Hematopoietic multipotent progenitor cell treated with erythropoietin and hydrocortisone succinate and interleukin-3 and kit ligand, for 17 days (in vitro differentiated cells): Measurements from ENCODE around the gene MYF6.

Experiments used
- DNase-seq: peaks from one replicate; pipeline ENCODE4 v3.0.0-alpha.2; 2015; ENCODE audit warnings: low spot score

The MYF6 gene

GRCh38 chr12:80707830-80708258, 410 bp downstream of the MYF6 start:
- no peak for DNase-seq

DNA sequence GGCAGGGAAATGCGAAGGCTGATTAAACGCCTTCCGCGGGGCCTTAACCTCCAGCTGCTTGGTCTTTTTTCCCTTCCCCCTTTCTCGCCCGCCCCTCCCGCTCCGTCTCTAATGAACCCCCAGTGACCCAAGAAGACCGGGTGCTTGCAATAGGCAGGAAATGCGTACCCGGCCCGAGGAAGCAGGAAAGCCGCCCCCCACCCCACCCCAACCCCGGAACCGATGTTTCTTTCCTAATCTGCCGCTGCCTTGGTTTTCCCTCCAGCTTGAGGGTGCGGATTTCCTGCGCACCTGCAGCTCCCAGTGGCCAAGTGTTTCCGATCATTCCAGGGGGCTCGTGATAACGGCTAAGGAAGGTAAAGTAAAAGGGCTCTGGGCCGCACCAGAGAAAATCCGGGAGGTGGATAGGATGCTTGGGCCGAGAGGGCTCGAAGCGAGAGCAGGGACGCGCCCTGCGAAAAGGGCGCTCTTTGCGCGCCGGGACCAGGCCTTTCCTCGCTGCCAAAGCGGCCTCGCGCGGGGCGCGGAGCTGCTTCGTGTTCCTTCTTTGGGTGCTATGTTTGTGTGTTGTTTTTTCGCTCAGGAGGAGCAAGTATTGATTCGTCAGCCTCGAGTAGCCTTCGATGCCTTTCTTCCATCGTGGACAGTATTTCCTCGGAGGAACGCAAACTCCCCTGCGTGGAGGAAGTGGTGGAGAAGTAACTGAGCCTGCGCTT, 983 bp downstream of the MYF6 start:
- no peak for DNase-seq

GRCh38 chr12:80708975-80709328, 1.5 kb downstream of the MYF6 start:
- no peak for DNase-seq

DNA sequence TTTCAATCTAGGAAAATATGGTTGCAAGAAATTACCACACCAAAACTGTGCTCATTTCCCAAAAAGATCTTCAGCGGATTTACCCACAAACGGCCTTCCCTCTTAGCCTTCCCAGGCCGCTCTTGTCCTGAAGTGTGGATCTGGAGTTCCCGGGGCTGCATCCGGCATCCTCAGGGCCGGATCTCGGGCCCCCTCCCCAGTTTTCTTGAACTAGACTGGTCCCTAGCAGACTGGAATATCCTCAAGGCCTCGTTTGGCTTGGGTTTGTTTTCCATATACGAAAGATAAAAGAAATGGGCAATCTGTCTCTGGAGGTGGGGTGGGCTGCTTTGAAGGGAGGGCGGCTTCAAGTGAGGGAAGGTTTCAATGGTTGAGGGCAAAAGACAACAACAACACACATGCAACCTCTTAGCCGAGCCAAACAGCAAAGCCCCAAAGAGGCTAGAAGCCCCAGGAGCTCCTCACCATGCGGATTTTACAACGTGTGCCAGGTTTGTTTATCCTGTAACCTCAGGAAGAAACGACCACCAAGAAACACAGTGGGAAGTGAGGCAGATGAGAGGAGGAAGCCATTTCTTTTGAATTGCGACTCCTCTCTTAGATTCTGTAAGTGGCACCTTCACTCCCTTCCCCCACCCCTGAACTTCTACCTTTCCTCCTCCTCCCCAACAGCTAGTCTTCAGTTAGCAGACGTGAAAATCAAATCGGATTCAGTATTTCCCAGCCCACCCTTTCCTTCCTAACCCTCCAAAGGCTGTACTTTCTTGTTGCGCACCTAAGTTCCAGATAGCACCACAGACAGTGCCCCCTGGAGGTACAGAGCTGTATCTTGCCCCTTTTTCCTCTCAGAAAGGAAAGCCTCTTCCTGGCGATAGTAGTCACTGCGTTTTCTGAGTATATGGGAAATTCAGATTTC, 2.6 kb downstream of the MYF6 start:
- no peak for DNase-seq

- no peak for DNase-seq
Observed at GRCh38 chr12:80710727-80711449, 3.5 kb downstream of the MYF6 start.

DNA sequence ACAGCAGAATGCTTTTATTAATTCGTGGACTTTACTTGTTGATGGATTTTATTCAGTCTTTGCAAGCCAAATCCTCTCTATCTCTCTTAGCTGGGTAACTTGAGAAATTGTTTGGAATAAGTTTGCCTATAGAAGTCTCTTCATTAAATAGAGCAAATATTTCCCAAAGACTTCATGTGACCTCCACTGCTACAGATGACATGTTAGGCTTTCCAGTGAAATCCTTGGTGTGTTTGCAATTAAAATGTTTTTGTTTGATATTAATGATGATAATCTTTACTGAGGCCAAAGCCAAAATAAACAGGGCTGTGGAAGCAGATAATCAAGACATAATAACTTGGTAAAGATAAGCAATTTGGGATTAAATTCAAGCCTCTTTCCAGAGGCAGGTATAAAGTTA, 4.4 kb downstream of the MYF6 start:
- DNase-seq, result no peak

GRCh38 chr12:80712866-80713265, 5.4 kb downstream of the MYF6 start:
- DNase-seq, result no peak

GRCh38 chr12:80713419-80713818, 6.0 kb downstream of the MYF6 start:
- no peak for DNase-seq

DNA sequence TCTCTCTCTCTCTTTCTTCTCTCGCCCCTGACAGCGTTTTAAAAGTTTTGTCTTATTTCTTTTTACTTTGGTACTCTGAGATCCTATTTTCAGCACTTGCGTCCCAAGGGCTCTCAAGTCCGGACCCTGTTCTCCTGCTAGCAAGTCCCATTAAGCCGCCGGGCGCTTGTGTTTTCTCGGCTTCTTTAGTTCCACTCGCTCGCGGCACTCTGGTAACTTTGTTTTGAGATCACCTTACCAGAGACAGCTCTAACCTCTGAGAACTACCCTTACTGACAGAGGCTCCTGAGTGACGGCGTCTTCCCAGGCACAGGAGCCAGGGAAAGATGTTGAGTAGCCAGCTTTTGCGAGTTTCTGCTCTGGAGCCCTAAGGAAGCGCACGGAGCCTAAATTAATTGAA, 6.6 kb downstream of the MYF6 start:
- DNase-seq, result no peak

DNA sequence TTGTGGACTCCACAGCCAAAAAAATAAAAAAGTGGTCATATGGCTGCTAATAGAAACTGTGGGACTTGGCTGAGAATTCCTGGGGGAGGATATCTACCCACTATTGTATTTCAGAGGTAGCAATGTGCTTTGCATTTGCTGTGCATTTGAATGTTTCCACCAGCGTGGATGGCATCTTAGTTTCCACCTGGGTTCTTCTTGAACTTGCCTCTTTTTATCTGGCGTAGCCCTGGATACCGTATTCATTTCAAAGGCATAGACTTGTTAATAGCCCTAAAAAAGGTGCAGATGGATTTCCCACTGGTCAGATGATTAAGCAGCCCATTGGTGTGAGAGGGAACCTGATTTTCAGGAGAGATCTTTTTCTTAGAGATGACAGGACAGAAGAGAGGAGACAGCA, 7.4 kb downstream of the MYF6 start:
- no peak for DNase-seq

DNA sequence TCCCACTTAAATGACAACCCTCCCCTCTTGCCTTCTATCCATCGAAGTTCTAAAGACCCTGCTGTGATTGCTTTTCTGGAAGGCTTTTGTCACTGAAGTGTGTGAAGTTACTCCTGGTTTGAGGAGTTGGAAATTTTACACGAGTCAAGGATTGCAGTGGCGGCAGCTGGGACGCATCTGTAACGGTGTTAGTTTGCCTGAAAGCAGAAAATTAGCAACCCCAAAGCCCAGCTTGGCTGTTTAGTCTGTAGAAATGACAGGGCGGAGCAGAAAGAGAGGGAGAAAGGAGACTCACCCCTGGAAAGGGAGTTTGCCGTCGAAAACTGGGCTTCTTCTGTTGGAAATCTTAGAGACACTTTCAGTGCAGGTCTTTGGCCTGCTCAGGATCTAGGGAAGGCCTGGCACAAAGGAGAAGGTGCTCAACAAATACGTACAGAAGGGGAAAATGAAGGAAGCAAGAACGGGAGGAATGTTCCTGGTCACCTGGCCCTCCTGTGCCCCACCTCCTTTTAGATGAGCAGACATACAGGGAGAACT, 8.3 kb downstream of the MYF6 start:
- no peak for DNase-seq

DNA sequence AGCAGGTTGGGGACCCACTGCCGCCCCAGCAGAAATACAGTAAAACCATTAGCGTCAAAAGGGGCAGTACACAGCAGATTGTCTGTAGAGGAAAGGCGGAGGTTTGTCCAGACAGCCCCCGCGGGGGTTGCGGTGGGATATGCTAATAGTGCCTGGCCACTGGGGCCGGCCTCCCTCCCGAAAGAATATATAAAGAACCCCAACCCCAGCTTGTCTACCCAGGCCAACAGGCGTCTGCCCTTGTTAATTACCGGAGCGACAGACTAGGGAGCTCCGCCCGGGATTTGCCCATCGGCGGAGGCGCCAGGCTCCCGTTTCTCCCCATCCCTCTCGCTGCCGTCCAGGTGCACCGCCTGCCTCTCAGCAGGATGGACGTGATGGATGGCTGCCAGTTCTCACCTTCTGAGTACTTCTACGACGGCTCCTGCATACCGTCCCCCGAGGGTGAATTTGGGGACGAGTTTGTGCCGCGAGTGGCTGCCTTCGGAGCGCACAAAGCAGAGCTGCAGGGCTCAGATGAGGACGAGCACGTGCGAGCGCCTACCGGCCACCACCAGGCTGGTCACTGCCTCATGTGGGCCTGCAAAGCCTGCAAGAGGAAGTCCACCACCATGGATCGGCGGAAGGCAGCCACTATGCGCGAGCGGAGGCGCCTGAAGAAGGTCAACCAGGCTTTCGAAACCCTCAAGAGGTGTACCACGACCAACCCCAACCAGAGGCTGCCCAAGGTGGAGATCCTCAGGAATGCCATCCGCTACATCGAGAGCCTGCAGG, 9.4 kb downstream of the MYF6 start, which contains the start of gene MYF5:
TSS of gene MYF5 (plus strand) at position 217 of the 774 bp plus-strand sequence. CDS start at position 369, 152 bp downstream.
- no peak for DNase-seq

GRCh38 chr12:80717856-80718255, 10.4 kb downstream of the MYF6 start:
- DNase-seq, result no peak

DNA sequence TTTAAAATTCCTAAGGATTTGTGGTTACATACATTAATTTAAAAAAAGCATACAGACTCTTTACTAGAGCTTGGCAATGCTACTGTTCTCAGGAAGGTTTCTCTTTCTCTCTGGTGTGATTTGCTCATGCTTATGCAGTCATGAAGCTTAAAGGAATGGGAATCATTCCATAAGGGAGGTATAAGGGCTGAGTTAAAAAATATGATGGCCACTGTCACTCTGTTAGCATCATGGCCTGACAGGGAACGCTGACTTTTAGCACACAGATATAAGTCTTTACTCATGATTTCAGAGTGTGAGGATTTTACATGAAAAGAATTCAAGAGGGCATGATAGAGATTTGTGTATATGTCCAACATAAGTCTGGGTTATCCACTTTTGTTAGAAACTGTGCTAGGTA, 13.1 kb downstream of the MYF6 start:
- DNase-seq, result no peak

DNA sequence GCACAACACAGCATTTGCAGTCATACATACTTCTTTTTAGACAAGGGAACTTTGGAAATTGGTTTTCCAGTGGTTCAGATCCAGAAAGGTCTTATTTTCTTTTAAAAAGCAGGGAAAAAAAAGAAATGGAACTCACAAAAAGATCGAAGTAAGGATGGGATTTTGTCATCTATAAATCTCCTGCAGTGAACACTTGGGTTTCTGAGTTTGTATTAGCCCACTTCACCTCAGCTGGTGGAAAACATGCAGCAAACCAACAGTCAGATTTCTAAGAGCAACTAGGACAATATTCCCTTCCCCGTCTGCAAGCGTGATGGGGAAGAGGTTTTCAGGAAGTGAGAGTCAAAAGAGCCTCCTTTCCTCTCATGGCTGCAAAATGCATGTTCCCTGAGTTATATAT, 13.9 kb downstream of the MYF6 start:
- no peak for DNase-seq

DNA sequence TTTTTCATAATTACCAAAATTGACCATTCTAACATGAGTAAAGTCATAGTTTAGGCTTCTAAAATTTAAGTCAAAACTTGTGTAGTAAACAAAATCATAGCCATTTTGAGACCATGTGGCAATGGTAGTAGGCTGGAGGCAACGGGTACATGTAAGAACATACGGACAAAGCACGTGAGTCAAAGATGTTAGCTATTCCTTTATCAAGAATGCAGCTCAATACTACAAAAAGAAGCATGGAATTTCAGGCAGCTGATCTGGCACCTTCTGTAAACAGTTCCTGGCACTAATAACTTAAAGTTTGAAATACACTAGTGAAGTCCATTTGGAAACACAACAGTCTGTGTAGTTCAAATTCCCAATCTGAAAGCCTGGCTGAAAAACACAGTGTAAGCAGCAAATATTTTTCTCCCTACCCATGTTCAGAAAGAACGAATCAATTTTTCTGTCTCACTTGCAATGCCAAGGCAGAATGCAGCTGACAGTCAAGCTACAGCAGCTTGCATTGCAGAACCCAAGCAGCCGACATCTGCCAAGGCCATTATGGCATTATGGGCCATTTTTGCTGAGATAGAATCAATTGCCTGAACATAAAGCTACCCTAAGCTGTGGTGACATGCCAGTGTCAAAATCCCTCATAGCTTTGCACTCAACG, 38.5 kb downstream of the MYF6 start:
- no peak for DNase-seq

DNA sequence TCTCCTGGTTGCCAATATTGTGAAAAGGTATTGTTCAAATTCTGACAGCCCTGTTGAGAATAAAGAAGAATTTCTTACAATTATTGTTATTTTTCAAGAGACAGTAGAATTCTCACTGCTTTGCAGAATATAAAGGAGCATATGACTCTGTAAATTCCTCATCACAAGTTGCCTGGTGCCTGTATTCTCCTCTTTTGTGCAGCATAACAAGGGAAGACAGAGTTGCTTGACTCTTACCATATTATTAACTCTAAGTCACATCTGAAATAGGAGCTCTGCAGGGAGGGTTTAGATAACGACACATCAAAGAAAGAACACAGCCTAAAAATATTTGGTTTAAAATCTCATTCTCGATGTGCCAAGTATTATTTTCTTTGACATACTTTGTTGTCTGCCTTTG, 40.4 kb downstream of the MYF6 start:
- no peak for DNase-seq

DNA sequence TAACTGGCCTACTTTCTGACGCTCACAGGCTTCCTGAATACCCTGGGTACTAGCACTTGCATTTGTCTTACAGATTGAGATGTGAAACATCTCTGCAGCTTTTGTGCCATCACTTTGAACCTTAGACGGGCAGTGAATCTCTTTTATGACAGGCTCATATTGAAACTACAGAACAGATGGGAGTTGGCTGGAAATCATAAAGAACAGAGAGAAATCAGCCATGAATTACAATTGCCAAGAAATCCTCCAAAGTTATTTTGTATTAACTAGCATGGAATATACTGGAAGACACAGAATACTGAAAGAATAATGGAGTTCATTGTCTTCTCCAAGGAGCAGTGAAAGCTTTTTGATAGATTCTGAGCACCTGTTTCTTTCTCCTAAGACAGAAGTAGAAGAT, 42.0 kb downstream of the MYF6 start:
- DNase-seq, result no peak

- DNase-seq, result no peak
Observed at GRCh38 chr12:80752464-80752863, 45.0 kb downstream of the MYF6 start.

DNA sequence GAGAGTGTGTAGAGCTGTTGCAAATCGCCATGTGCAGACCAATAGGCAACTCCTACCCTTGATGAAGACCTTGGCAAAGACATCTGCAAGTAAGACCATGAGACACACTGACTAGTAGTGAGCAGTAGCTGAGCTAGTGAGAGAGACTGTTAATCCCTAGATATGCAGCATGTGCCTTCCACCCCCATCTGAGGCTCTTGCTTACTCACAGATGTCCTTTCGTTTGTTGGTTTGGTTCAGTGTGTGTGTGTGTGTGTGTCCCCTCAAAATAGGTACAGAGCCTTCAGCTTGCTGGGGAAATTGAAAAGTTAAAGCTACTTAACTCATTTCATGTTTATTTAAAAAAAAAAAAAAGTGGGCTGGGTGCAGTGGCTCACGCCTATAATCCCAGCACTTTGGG, 46.8 kb downstream of the MYF6 start:
- no peak for DNase-seq

GRCh38 chr12:80756875-80757274, 49.4 kb downstream of the MYF6 start:
- DNase-seq, result no peak
